ENCODE results near the gene HCFC2. TPM values are rescaled to one million over a fixed set of nuclear protein-coding genes. Genes with fewer than 3 reads are reported as not detected.
A peak's percentile ranks its signal among the peaks of the same experiment; 100 is the strongest.

HCFC2 gene
- total and polyA plus RNA-seq, 2 experiments from 2014 or later, result 16.6 to 24.0 TPM

- in situ Hi-C loops (cut with MboI), result no loop called here
- WGBS, 2 experiments (ENCODE audit: low coverage in 1 of 2, low lambda C conversion rate in 2 of 2, missing lambda C conversion rate in 2 of 2), result 40 to 79% methylated on average over 1 of the region's 1 CpG
- no peak overlapping the region for H3K4me2 ChIP-seq (ENCODE audit: unreplicated experiment)
Measured at GRCh38 chr12:104042580-104042979, 21.8 kb upstream of the HCFC2 start.

GRCh38 chr12:104044158-104044557 is 20.2 kb upstream of the HCFC2 start:
- no peaks in the 10 kb centered on the region for H3K36me3 ChIP-seq (ENCODE audit: low read depth)
- H3K27ac ChIP-seq, result no peak overlapping the region
- H4K20me1 ChIP-seq (ENCODE audit: insufficient read depth), result no peaks in the 10 kb centered on the region
- no peaks in the 10 kb centered on the region for H3K9me2 ChIP-seq (ENCODE audit: insufficient read depth)
- peaks cover 57% of the 10 kb centered on the region for H3K79me2 ChIP-seq (ENCODE audit: insufficient read depth)
- DNase-seq, result no peak
- in situ Hi-C loops (cut with MboI), result no loop called here
- no peaks in the 10 kb centered on the region for H3K27me3 ChIP-seq (replicated peaks; ENCODE audit: insufficient read depth)
- peaks cover 9% of the 10 kb centered on the region for H3F3A ChIP-seq (ENCODE audit: insufficient read depth)
- 76 to 85% methylated on average over 3 of the region's 3 CpGs for WGBS, 2 experiments (ENCODE audit: low coverage in 1 of 2, low lambda C conversion rate in 2 of 2, missing lambda C conversion rate in 2 of 2)
- peaks cover 22% of the 10 kb centered on the region for H3K4me1 ChIP-seq (ENCODE audit: insufficient read depth)
- TF ChIP-seq EZH2 (IDR thresholded peaks at IDR 0.05; ENCODE audit: insufficient read depth, poor library complexity, severe bottlenecking) (no peak), EZH2phosphoT487 (IDR thresholded peaks at IDR 0.05; ENCODE audit: insufficient read depth, low read depth) (no peak)
- no peak overlapping the region for H3K4me2 ChIP-seq (ENCODE audit: unreplicated experiment)
- no peak overlapping the region for H3K4me3 ChIP-seq
- no peak overlapping the region for H3K9ac ChIP-seq
- no peaks in the 10 kb centered on the region for H3K9me3 ChIP-seq (ENCODE audit: low read depth)
- H2AFZ ChIP-seq, result no peak overlapping the region

More at GRCh38 chr12:104042580-104042979, 21.8 kb upstream of the HCFC2 start:
- H3K36me3 ChIP-seq (ENCODE audit: low read depth), result no peaks in the 10 kb centered on the region
- H3K27ac ChIP-seq, result no peak overlapping the region
- H4K20me1 ChIP-seq (ENCODE audit: insufficient read depth), result no peaks in the 10 kb centered on the region
- DNase-seq, result no peak
- no peaks in the 10 kb centered on the region for H3K9me3 ChIP-seq (ENCODE audit: low read depth)
- no peak overlapping the region for H2AFZ ChIP-seq
- H3K4me1 ChIP-seq (ENCODE audit: insufficient read depth), result peaks cover 9% of the 10 kb centered on the region; the same call in 1 of the 2 replicates
- peaks cover 43% of the 10 kb centered on the region for H3K79me2 ChIP-seq (ENCODE audit: insufficient read depth)
- H3K9me2 ChIP-seq (ENCODE audit: insufficient read depth), result no peaks in the 10 kb centered on the region
- H3K4me3 ChIP-seq, result no peak overlapping the region
- H3F3A ChIP-seq (ENCODE audit: insufficient read depth), result no peaks in the 10 kb centered on the region
- TF ChIP-seq EZH2phosphoT487 (IDR thresholded peaks at IDR 0.05; ENCODE audit: insufficient read depth, low read depth), result no peak
- no peak for TF ChIP-seq EZH2 (IDR thresholded peaks at IDR 0.05; ENCODE audit: insufficient read depth, poor library complexity, severe bottlenecking)
- no peak overlapping the region for H3K9ac ChIP-seq
- no peaks in the 10 kb centered on the region for H3K27me3 ChIP-seq (replicated peaks; ENCODE audit: insufficient read depth)

GRCh38 chr12:104046306-104046705 is 18.0 kb upstream of the HCFC2 start:
- Histone ChIP-seq H3K4me1 (ENCODE audit: insufficient read depth) (peaks cover 33% of the 10 kb centered on the region), H3K79me2 (ENCODE audit: insufficient read depth) (peaks cover 57% of the 10 kb centered on the region), H3K4me3 (no peak overlapping the region), H3K36me3 (ENCODE audit: low read depth) (no peaks in the 10 kb centered on the region), H2AFZ (no peak overlapping the region), H3K9me2 (ENCODE audit: insufficient read depth) (no peaks in the 10 kb centered on the region), H4K20me1 (ENCODE audit: insufficient read depth) (no peaks in the 10 kb centered on the region), H3K4me2 (ENCODE audit: unreplicated experiment) (no peak overlapping the region), H3K27ac (no peak overlapping the region), H3F3A (ENCODE audit: insufficient read depth) (peaks cover 28% of the 10 kb centered on the region), H3K9ac (no peak overlapping the region), H3K27me3 (replicated peaks; ENCODE audit: insufficient read depth) (no peaks in the 10 kb centered on the region), H3K9me3 (ENCODE audit: low read depth) (no peaks in the 10 kb centered on the region)
- in situ Hi-C loops (cut with MboI), result no loop called here
- TF ChIP-seq EZH2 (IDR thresholded peaks at IDR 0.05; ENCODE audit: insufficient read depth, poor library complexity, severe bottlenecking), result no peak
- TF ChIP-seq EZH2phosphoT487 (IDR thresholded peaks at IDR 0.05; ENCODE audit: insufficient read depth, low read depth), result no peak
- 89 to 90% methylated on average over 4 of the region's 4 CpGs for WGBS, 2 experiments (ENCODE audit: low coverage in 1 of 2, low lambda C conversion rate in 2 of 2, missing lambda C conversion rate in 2 of 2)
- no peak for DNase-seq

- no peaks in the 10 kb centered on the region for H3K36me3 ChIP-seq (ENCODE audit: low read depth)
- DNase-seq, result no peak
- peak overlapping the region; percentile 86 for H3K9ac ChIP-seq
- WGBS, 2 experiments (ENCODE audit: low coverage in 1 of 2, low lambda C conversion rate in 2 of 2, missing lambda C conversion rate in 2 of 2), result 39 to 44% methylated on average over 5 of the region's 5 CpGs
- H3K4me3 ChIP-seq, result peak overlapping the region; percentile 82
- no peaks in the 10 kb centered on the region for H3K9me3 ChIP-seq (ENCODE audit: low read depth)
- peaks cover 49% of the 10 kb centered on the region for H3K79me2 ChIP-seq (ENCODE audit: insufficient read depth)
- in situ Hi-C loops (cut with MboI), result no loop called here
- H3K27me3 ChIP-seq (replicated peaks; ENCODE audit: insufficient read depth), result no peaks in the 10 kb centered on the region
- peaks cover 31% of the 10 kb centered on the region for H3F3A ChIP-seq (ENCODE audit: insufficient read depth)
- peaks cover 33% of the 10 kb centered on the region for H3K4me1 ChIP-seq (ENCODE audit: insufficient read depth)
- peak overlapping the region; percentile 94 for H3K4me2 ChIP-seq (ENCODE audit: unreplicated experiment)
- no peaks in the 10 kb centered on the region for H4K20me1 ChIP-seq (ENCODE audit: insufficient read depth)
- TF ChIP-seq EZH2 (IDR thresholded peaks at IDR 0.05; ENCODE audit: insufficient read depth, poor library complexity, severe bottlenecking), result no peak
- TF ChIP-seq EZH2phosphoT487 (IDR thresholded peaks at IDR 0.05; ENCODE audit: insufficient read depth, low read depth), result no peak
- peak overlapping the region; percentile 93; the same call in 1 of the 2 replicates for H2AFZ ChIP-seq
- no peaks in the 10 kb centered on the region for H3K9me2 ChIP-seq (ENCODE audit: insufficient read depth)
- 0 out of 2 replicates have a peak overlapping the region, but pooled peaks have one; percentile 92 for H3K27ac ChIP-seq
Measured at GRCh38 chr12:104048162-104048561, 16.2 kb upstream of the HCFC2 start.

Measured in GM23248 (cell line).